A549 (cell line): ENCODE measurements around the gene TCHHL1.

ENCODE experiments used
- CHD2 ChIP-seq: fragments of 150-350 bp; IDR thresholded peaks from 2 replicates; pipeline ENCODE4 v1.6.1; 2014; ENCODE audit warnings: low read length; ENCODE audit not compliant: partially characterized antibody
- CTCF ChIP-seq: fragments of >200 bp; sonication (Bioruptor Twin); formaldehyde crosslinking; IDR thresholded peaks from 3 replicates; pipeline ENCODE4 v1.5.1; 2016
- GATA3 ChIP-seq: IDR thresholded peaks from 2 replicates; pipeline ENCODE4 v1.6.1; 2012; ENCODE audit warnings: borderline replicate concordance
- KDM5A ChIP-seq: fragments of 200-600 bp; sonication (generic); IDR thresholded peaks from 2 replicates; pipeline ENCODE4 v1.6.1; 2016; ENCODE audit warnings: antibody characterized with exemption, mild to moderate bottlenecking
- MAZ ChIP-seq: fragments of 150-350 bp; IDR thresholded peaks from 2 replicates; pipeline ENCODE4 v1.6.1; 2014; ENCODE audit warnings: antibody characterized with exemption, low read depth, low read length, borderline replicate concordance
- MYC ChIP-seq: IDR thresholded peaks from 2 replicates; pipeline ENCODE4 v1.6.1; 2012; ENCODE audit warnings: mild to moderate bottlenecking, inconsistent platforms, low read length, improper control_type of control experiment, borderline replicate concordance
- NFE2L2 ChIP-seq: fragments of 150-350 bp; conservative IDR thresholded peaks from 2 replicates; pipeline ENCODE4 v1.6.1; 2014; ENCODE audit warnings: low read length
- POLR2A ChIP-seq: IDR thresholded peaks from 2 replicates; pipeline ENCODE4 v1.6.1; 2012; ENCODE audit warnings: mild to moderate bottlenecking, low read length
- REST ChIP-seq: fragments of 200-600 bp; sonication (generic); IDR thresholded peaks from 2 replicates; pipeline ENCODE4 v1.6.1; 2016; ENCODE audit warnings: antibody characterized with exemption, mild to moderate bottlenecking, moderate library complexity
- RFX5 ChIP-seq: fragments of 450-650 bp; IDR thresholded peaks from 2 replicates; pipeline ENCODE4 v1.7.1; 2014; ENCODE audit warnings: antibody characterized with exemption, mild to moderate bottlenecking, moderate library complexity
- TP53 ChIP-seq: fragments of 250-450 bp; sonication (Bioruptor Pico); IDR thresholded peaks from 2 replicates; pipeline ENCODE4 v1.5.0; 2021; ENCODE audit warnings: mild to moderate bottlenecking, moderate library complexity
- ZNF302 ChIP-seq: fragments of 250-450 bp; sonication (Bioruptor Pico); IDR thresholded peaks from 2 replicates; pipeline ENCODE4 v1.9.0; 2021; ENCODE audit warnings: inconsistent platforms, mild to moderate bottlenecking, moderate library complexity
- ZSCAN20 ChIP-seq: fragments of 250-450 bp; sonication (Bioruptor Pico); IDR thresholded peaks from 2 replicates; pipeline ENCODE4 v1.8.0; 2022; ENCODE audit warnings: mild to moderate bottlenecking, moderate library complexity

GRCh38 chr1:152086760-152087159, 2.1 kb downstream of the TCHHL1 start:
- TF ChIP-seq MYC, result no peak
- TF ChIP-seq CHD2, result no peak
- no peak for TF ChIP-seq MAZ
- TF ChIP-seq CTCF, result no peak
- no peak for TF ChIP-seq KDM5A
- no peak for TF ChIP-seq POLR2A
- no peak for TF ChIP-seq NFE2L2
- no peak for TF ChIP-seq GATA3
- TF ChIP-seq ZNF302 (CRISPR knock-in tag), result no peak
- TF ChIP-seq TP53 (CRISPR knock-in tag), result no peak
- no peak for TF ChIP-seq REST
- no peak for TF ChIP-seq ZSCAN20
- no peak for TF ChIP-seq RFX5
